Endothelial cell of umbilical vein (primary cell): ENCODE data around the gene PDAP1. TPM values are rescaled to one million over a fixed set of nuclear protein-coding genes. Genes with fewer than 3 reads are reported as not detected.

ENCODE experiments used
- BruUV-seq: library from RNA; stranded (reverse); fragments of 400-500 nt; replicated peaks from 2 replicates; lab custom pipeline; 2021; lab: Mats Ljungman, UMichigan
- CTCF ChIA-PET: fragments of 300-600, 350-600 bp; sonication (Branson Sonifier 250); formaldehyde crosslinking; loops from one replicate; lab custom pipeline; 2021; ENCODE audit warnings: antibody characterized with exemption, inconsistent platforms; lab: Charles Lee
- POLR2A ChIA-PET: fragments of 300-600, 350-600 bp; sonication (Branson Sonifier 250); formaldehyde crosslinking; loops from one replicate; lab custom pipeline; 2021; ENCODE audit warnings: antibody characterized with exemption, inconsistent platforms; lab: Charles Lee
- DNase-seq: peaks from one replicate; pipeline ENCODE4 v3.0.0-alpha.2; 2011; ENCODE audit warnings: low read depth, low spot score
- FAIRE-seq: peaks from 2 replicates; lab custom pipeline; 2011; peaks lifted over from hg19 to GRCh38; lab: Jason Lieb, UNC
- H2AFZ ChIP-seq: 2 replicates; pipeline ENCODE4 v1.6.0; 2012; ENCODE audit warnings: low read depth, low read length, control low read depth, inconsistent platforms
- H3K27ac ChIP-seq: 2 replicates; pipeline ENCODE4 v1.5.1; 2011; ENCODE audit warnings: low read depth, mild to moderate bottlenecking, control low read depth, low read length, moderate library complexity; ENCODE audit not compliant: insufficient read depth
- H3K27me3 ChIP-seq, 2 experiments: 2 replicates each; pipeline versions ENCODE4 v1.6.0 to v1.6.1; 2011; ENCODE audit warnings: low read length in 2 of 2, mixed read lengths in 1 of 2; ENCODE audit not compliant: control insufficient read depth in 2 of 2, insufficient read depth in 2 of 2
- H3K36me3 ChIP-seq, 2 experiments: 2 replicates in 1 of 2; 3 replicates in 1 of 2; pipeline ENCODE4 v1.5.1; 2011; ENCODE audit warnings: low read length in 2 of 2, mild to moderate bottlenecking in 1 of 2, moderate library complexity in 1 of 2; ENCODE audit not compliant: control insufficient read depth in 2 of 2, insufficient read depth in 2 of 2; ENCODE audit errors: extremely low read depth in 1 of 2
- H3K4me1 ChIP-seq: 3 replicates; pipeline ENCODE4 v1.5.1; 2011; ENCODE audit warnings: mild to moderate bottlenecking, low read length; ENCODE audit not compliant: control insufficient read depth, insufficient read depth; ENCODE audit errors: extremely low read depth
- H3K4me2 ChIP-seq: 2 replicates; pipeline ENCODE4 v1.6.1; 2011; ENCODE audit warnings: low read length, control low read depth, mixed read lengths; ENCODE audit not compliant: insufficient read depth
- H3K4me3 ChIP-seq, 3 experiments: fragments of 200-600 bp in 1 of 3; sonication (generic), shearing (Covaris generic) in 1 of 3; replicated peaks in 1 of 3; 2 replicates each; pipeline ENCODE4 v1.5.1; 2011 to 2016; ENCODE audit warnings: control low read depth in 3 of 3, low read length in 3 of 3, mild to moderate bottlenecking in 2 of 3, inconsistent platforms in 1 of 3, low read depth in 1 of 3, moderate library complexity in 1 of 3; ENCODE audit not compliant: insufficient read depth in 1 of 3
- H3K79me2 ChIP-seq: 2 replicates; pipeline ENCODE4 v1.6.0; 2012; ENCODE audit warnings: low read length, inconsistent platforms; ENCODE audit not compliant: control insufficient read depth, insufficient read depth
- H3K9ac ChIP-seq: replicated peaks from 2 replicates; pipeline ENCODE3; 2011; ENCODE audit warnings: low read length, control low read depth; ENCODE audit not compliant: insufficient read depth; ENCODE audit errors: extremely low read depth
- H3K9me1 ChIP-seq: replicated peaks from 3 replicates; pipeline ENCODE4 v1.6.0; 2011; ENCODE audit warnings: mild to moderate bottlenecking, low read length; ENCODE audit not compliant: control insufficient read depth, insufficient read depth; ENCODE audit errors: extremely low read depth
- H3K9me3 ChIP-seq: replicated peaks from 2 replicates; pipeline ENCODE4 v1.5.1; 2012; ENCODE audit warnings: low read length, inconsistent platforms; ENCODE audit not compliant: control insufficient read depth, insufficient read depth
- H4K20me1 ChIP-seq: replicated peaks from 2 replicates; pipeline ENCODE3; 2011; ENCODE audit warnings: mild to moderate bottlenecking, low read length; ENCODE audit not compliant: control insufficient read depth, insufficient read depth; ENCODE audit errors: extremely low read depth
- dilution Hi-C: fragments of 300-500 bp; cut with MboI; formaldehyde crosslinking; loops from one replicate; pipeline ENCODE4 v1.15.0; 2019; ENCODE audit warnings: low sequenced_read_pairs; ENCODE audit not compliant: extremely low pct_ligation_motif_present
- intact Hi-C: fragments of 100-400 bp; cut with micrococcal nuclease; formaldehyde crosslinking; loops from one replicate; pipeline ENCODE4 v1.10.0; 2022
- polyA plus RNA-seq, 4 experiments: library from polyadenylated mRNA; depleted of rRNA in 3 of 4; stranded (reverse) in 3 of 4; unstranded in 1 of 4; fragments of >200 nt; gene quantifications; 2 replicates each; pipeline versions ENCODE4 v1.2.1 to v1.2.3, GENCODE V29; 2011 to 2012; ENCODE audit warnings: missing spikeins in 1 of 4
- total RNA-seq: library from RNA; stranded (reverse); gene quantifications from 2 replicates; pipeline ENCODE4 v1.2.3, GENCODE V29; 2021
- TF ChIP-seq, protein P1 (sequence below), 2 donors: IDR thresholded peaks; 1 replicate in 1 of 2; 2 replicates in 1 of 2; pipeline ENCODE4 v1.5.1; 2011; ENCODE audit warnings: low read length in 2 of 2, mild to moderate bottlenecking in 2 of 2, moderate library complexity in 2 of 2, control low read depth in 1 of 2, inconsistent platforms in 1 of 2, low read depth in 1 of 2; ENCODE audit not compliant: insufficient read depth in 1 of 2; ENCODE audit errors: extremely low read depth in 1 of 2

PDAP1 gene
- total and polyA plus RNA-seq, 2 donors (not counting 3 experiments of a cell fraction or from before 2014, with no cell fraction given) = 32.6 to 150 TPM

DNA sequence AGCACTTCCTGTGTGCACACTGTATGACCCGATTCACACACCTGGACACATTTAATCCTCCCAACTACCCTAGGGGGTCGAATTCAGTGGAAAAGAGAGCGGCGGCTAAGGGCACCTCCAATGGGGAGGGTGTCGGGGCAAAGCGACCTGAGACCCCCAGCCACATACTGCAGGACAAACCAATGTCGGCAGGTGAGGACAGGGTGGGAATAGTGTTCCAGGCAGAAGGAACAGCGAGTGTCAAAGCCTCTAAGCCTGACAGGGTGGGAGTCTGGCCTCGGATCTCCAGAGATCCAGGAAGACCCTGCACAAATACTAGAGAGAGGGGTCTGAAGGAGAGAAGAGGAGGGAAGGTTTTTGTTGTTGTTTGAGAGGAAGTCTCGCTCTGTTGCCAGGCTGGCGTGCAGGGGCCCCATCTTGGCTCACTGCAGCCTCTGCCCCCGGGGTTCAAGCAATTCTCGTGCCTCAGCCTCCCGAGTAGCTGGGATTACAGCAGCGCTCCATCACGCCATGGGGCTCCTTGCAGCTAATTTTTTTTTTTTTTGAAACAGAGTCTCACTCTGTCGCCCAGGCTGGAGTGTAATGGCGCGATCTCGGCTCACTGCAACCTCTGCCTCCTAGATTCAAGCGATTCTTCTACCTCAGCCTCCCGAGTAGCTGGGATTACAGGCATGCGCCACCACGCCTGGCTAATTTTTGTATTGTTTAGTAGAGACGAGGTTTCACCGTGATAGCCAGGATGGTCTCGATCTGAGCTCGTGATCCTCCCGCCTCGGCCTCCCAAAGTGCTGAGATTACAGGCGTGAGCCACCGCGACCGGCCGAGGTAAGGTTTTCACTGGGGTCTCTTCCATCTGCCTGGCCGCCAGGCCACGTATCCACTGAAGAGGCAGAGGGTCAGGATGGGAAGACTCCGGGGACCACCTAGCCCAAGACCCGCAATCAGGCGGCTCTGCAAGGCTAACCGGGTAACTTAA is 35.0 kb downstream of the PDAP1 start:
- no peak for FAIRE-seq
- no peak overlapping the region for H3K9ac ChIP-seq
- DNase-seq = no peak
- no peaks in the 10 kb centered on the region for H3K27me3 ChIP-seq
- no peak overlapping the region for H2AFZ ChIP-seq
- peaks cover 3 to 9% of the 10 kb centered on the region in 2 experiments for H3K36me3 ChIP-seq
- H3K27ac ChIP-seq = no peak overlapping the region
- ChIA-PET POLR2A (no interaction called here), CTCF (interaction anchor here (0.6 to 2.1 kb wide), 3 partner anchors 10 to 35 kb away, joined by 3 to 6 read pairs (median 3); partner anchors contain the start of genes BUD31 and PDAP1)
- no peaks in the 10 kb centered on the region for H4K20me1 ChIP-seq
- intact Hi-C loops (no loop called here), dilution Hi-C loops (no loop called here)
- TF ChIP-seq, protein P1, sequence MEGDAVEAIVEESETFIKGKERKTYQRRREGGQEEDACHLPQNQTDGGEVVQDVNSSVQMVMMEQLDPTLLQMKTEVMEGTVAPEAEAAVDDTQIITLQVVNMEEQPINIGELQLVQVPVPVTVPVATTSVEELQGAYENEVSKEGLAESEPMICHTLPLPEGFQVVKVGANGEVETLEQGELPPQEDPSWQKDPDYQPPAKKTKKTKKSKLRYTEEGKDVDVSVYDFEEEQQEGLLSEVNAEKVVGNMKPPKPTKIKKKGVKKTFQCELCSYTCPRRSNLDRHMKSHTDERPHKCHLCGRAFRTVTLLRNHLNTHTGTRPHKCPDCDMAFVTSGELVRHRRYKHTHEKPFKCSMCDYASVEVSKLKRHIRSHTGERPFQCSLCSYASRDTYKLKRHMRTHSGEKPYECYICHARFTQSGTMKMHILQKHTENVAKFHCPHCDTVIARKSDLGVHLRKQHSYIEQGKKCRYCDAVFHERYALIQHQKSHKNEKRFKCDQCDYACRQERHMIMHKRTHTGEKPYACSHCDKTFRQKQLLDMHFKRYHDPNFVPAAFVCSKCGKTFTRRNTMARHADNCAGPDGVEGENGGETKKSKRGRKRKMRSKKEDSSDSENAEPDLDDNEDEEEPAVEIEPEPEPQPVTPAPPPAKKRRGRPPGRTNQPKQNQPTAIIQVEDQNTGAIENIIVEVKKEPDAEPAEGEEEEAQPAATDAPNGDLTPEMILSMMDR (IDR thresholded peaks at IDR 0.05; ENCODE audit: extremely low read depth in 1 of 2, insufficient read depth in 1 of 2, low read depth in 1 of 2, low read length in 2 of 2) = no peak
- H3K9me3 ChIP-seq = no peaks in the 10 kb centered on the region
- no peak overlapping the region for H3K4me3 ChIP-seq
- peak overlapping the region; percentile 69 for H3K4me2 ChIP-seq
- no peaks in the 10 kb centered on the region for H3K9me1 ChIP-seq
- peaks cover 13% of the 10 kb centered on the region for H3K4me1 ChIP-seq
- no TSS peak for BruUV-seq
- H3K79me2 ChIP-seq = peaks cover 20% of the 10 kb centered on the region
